Activated T-helper 17 cell treated with anti-CD3 and anti-CD28 coated beads, Interleukin-2, amount 50 U/mL, for 72 hours (primary cell): ENCODE results near the gene SAMD13. TPM values are rescaled to one million over a fixed set of nuclear protein-coding genes. Genes with fewer than 3 reads are reported as not detected.

Experiments
- ATAC-seq: fragments of 150-1000 bp; cut with Tn5 transposase; replicated peaks from 2 replicates; pipeline ENCODE4 v1.10.0; 2021; ENCODE audit warnings: mild to moderate bottlenecking, moderate library complexity
- H3K27ac Mint-ChIP-seq: one replicate; pipeline ENCODE4 v1.8.0; 2022; ENCODE audit warnings: mixed read lengths
- H3K27me3 Mint-ChIP-seq: one replicate; pipeline ENCODE4 v1.8.0; 2022; ENCODE audit warnings: mixed read lengths
- H3K36me3 Mint-ChIP-seq: one replicate; pipeline ENCODE4 v1.8.0; 2022; ENCODE audit warnings: low read depth, mild to moderate bottlenecking, mixed read lengths
- H3K4me1 Mint-ChIP-seq: one replicate; pipeline ENCODE4 v1.8.0; 2022; ENCODE audit warnings: mixed read lengths
- H3K4me3 Mint-ChIP-seq: one replicate; pipeline ENCODE4 v1.8.0; 2022; ENCODE audit warnings: mild to moderate bottlenecking, mixed read lengths
- H3K9me3 Mint-ChIP-seq: one replicate; pipeline ENCODE4 v1.8.0; 2022; ENCODE audit warnings: mixed read lengths
- total RNA-seq, 2 donors: library from RNA; stranded (reverse); gene quantifications; one replicate each; pipeline ENCODE4 v1.2.3, GENCODE V29; 2022

The SAMD13 gene
- total RNA-seq, 2 donors from 2014 or later = not detected

GRCh38 chr1:84298328-84298683 is 3.2 kb upstream of the SAMD13 start:
- Mint-ChIP-seq H3K27ac (no peak overlapping the region), H3K36me3 (no peaks in the 10 kb centered on the region), H3K4me1 (peaks cover 17% of the 10 kb centered on the region), H3K27me3 (peaks cover 25% of the 10 kb centered on the region), H3K9me3 (no peaks in the 10 kb centered on the region), H3K4me3 (peak overlapping the region; percentile 78)
- ATAC-seq = peak; percentile 73

GRCh38 chr1:84298684-84299535 is 2.6 kb upstream of the SAMD13 start:
- H3K4me3 Mint-ChIP-seq = peak overlapping the region; percentile 78
- no peaks in the 10 kb centered on the region for H3K9me3 Mint-ChIP-seq
- peak overlapping the region; percentile 47 for H3K27ac Mint-ChIP-seq
- ATAC-seq = peak; percentile 53
- peaks cover 20% of the 10 kb centered on the region for H3K4me1 Mint-ChIP-seq
- no peaks in the 10 kb centered on the region for H3K36me3 Mint-ChIP-seq
- H3K27me3 Mint-ChIP-seq = peaks cover 22% of the 10 kb centered on the region

GRCh38 chr1:84299536-84300170 is 1.9 kb upstream of the SAMD13 start:
- H3K9me3 Mint-ChIP-seq = no peaks in the 10 kb centered on the region
- peak overlapping the region; percentile 78 for H3K4me3 Mint-ChIP-seq
- peak overlapping the region; percentile 47 for H3K27ac Mint-ChIP-seq
- peaks cover 20% of the 10 kb centered on the region for H3K4me1 Mint-ChIP-seq
- peaks cover 19% of the 10 kb centered on the region for H3K27me3 Mint-ChIP-seq
- H3K36me3 Mint-ChIP-seq = no peaks in the 10 kb centered on the region
- ATAC-seq = no peak

- H3K27ac Mint-ChIP-seq = no peak overlapping the region
- H3K4me3 Mint-ChIP-seq = no peak overlapping the region
- H3K9me3 Mint-ChIP-seq = no peaks in the 10 kb centered on the region
- H3K36me3 Mint-ChIP-seq = no peaks in the 10 kb centered on the region
- H3K27me3 Mint-ChIP-seq = peaks cover 19% of the 10 kb centered on the region
- H3K4me1 Mint-ChIP-seq = peaks cover 20% of the 10 kb centered on the region
- ATAC-seq = no peak
Measured at GRCh38 chr1:84300501-84300900, 1.0 kb upstream of the SAMD13 start.

GRCh38 chr1:84301785-84302385 is 377 bp downstream of the SAMD13 start:
- ATAC-seq = no peak
- H3K4me1 Mint-ChIP-seq = peaks cover 20% of the 10 kb centered on the region
- no peaks in the 10 kb centered on the region for H3K9me3 Mint-ChIP-seq
- H3K27me3 Mint-ChIP-seq = peaks cover 12% of the 10 kb centered on the region
- H3K4me3 Mint-ChIP-seq = peak overlapping the region; percentile 42
- H3K27ac Mint-ChIP-seq = no peak overlapping the region
- no peaks in the 10 kb centered on the region for H3K36me3 Mint-ChIP-seq

GRCh38 chr1:84303314-84303830 is 1.9 kb downstream of the SAMD13 start:
- ATAC-seq = no peak
- peak overlapping the region; percentile 14 for H3K27ac Mint-ChIP-seq
- H3K4me1 Mint-ChIP-seq = peaks cover 20% of the 10 kb centered on the region

GRCh38 chr1:84307398-84307797 is 5.9 kb downstream of the SAMD13 start:
- peaks cover 5% of the 10 kb centered on the region for H3K9me3 Mint-ChIP-seq
- H3K4me1 Mint-ChIP-seq = peaks cover 10% of the 10 kb centered on the region
- no peak for ATAC-seq
- no peak overlapping the region for H3K4me3 Mint-ChIP-seq
- H3K27me3 Mint-ChIP-seq = peaks cover 11% of the 10 kb centered on the region
- H3K36me3 Mint-ChIP-seq = no peaks in the 10 kb centered on the region
- H3K27ac Mint-ChIP-seq = no peak overlapping the region

More at GRCh38 chr1:84303314-84303830, 1.9 kb downstream of the SAMD13 start:
- peaks cover 9% of the 10 kb centered on the region for H3K27me3 Mint-ChIP-seq
- H3K36me3 Mint-ChIP-seq = no peaks in the 10 kb centered on the region
- peaks cover 5% of the 10 kb centered on the region for H3K9me3 Mint-ChIP-seq
- peak overlapping the region; percentile 42 for H3K4me3 Mint-ChIP-seq

GRCh38 chr1:84311296-84311695 is 9.8 kb downstream of the SAMD13 start:
- Mint-ChIP-seq H3K36me3 (no peaks in the 10 kb centered on the region), H3K9me3 (peaks cover 5% of the 10 kb centered on the region), H3K4me3 (no peak overlapping the region), H3K27ac (no peak overlapping the region), H3K4me1 (no peaks in the 10 kb centered on the region), H3K27me3 (peaks cover 6% of the 10 kb centered on the region)
- ATAC-seq = no peak

GRCh38 chr1:84319662-84320061 is 18.2 kb downstream of the SAMD13 start:
- no peak for ATAC-seq
- Mint-ChIP-seq H3K4me3 (no peak overlapping the region), H3K4me1 (no peaks in the 10 kb centered on the region), H3K27ac (no peak overlapping the region), H3K36me3 (no peaks in the 10 kb centered on the region), H3K27me3 (peaks cover 11% of the 10 kb centered on the region), H3K9me3 (no peaks in the 10 kb centered on the region)

GRCh38 chr1:84327830-84328229 is 26.3 kb downstream of the SAMD13 start:
- Mint-ChIP-seq H3K27me3 (no peaks in the 10 kb centered on the region), H3K36me3 (no peaks in the 10 kb centered on the region), H3K4me1 (no peaks in the 10 kb centered on the region), H3K9me3 (no peaks in the 10 kb centered on the region), H3K27ac (no peak overlapping the region), H3K4me3 (no peak overlapping the region)
- ATAC-seq = no peak

- H3K36me3 Mint-ChIP-seq = no peaks in the 10 kb centered on the region
- no peaks in the 10 kb centered on the region for H3K27me3 Mint-ChIP-seq
- H3K27ac Mint-ChIP-seq = no peak overlapping the region
- H3K4me3 Mint-ChIP-seq = no peak overlapping the region
- no peaks in the 10 kb centered on the region for H3K9me3 Mint-ChIP-seq
- no peaks in the 10 kb centered on the region for H3K4me1 Mint-ChIP-seq
- no peak for ATAC-seq
Measured at GRCh38 chr1:84330125-84330984, 28.8 kb downstream of the SAMD13 start.

- no peaks in the 10 kb centered on the region for H3K4me1 Mint-ChIP-seq
Measured at GRCh38 chr1:84339503-84339902, 38.0 kb downstream of the SAMD13 start.

GRCh38 chr1:84344286-84344685 is 42.8 kb downstream of the SAMD13 start:
- H3K9me3 Mint-ChIP-seq = no peaks in the 10 kb centered on the region
- ATAC-seq = no peak
- no peaks in the 10 kb centered on the region for H3K36me3 Mint-ChIP-seq
- H3K4me3 Mint-ChIP-seq = no peak overlapping the region
- H3K27ac Mint-ChIP-seq = no peak overlapping the region
- no peaks in the 10 kb centered on the region for H3K4me1 Mint-ChIP-seq
- no peaks in the 10 kb centered on the region for H3K27me3 Mint-ChIP-seq

More at GRCh38 chr1:84339503-84339902, 38.0 kb downstream of the SAMD13 start:
- H3K4me3 Mint-ChIP-seq = no peak overlapping the region
- H3K27me3 Mint-ChIP-seq = peaks cover 4% of the 10 kb centered on the region
- ATAC-seq = no peak
- H3K36me3 Mint-ChIP-seq = no peaks in the 10 kb centered on the region
- H3K9me3 Mint-ChIP-seq = peaks cover 5% of the 10 kb centered on the region
- no peak overlapping the region for H3K27ac Mint-ChIP-seq

GRCh38 chr1:84345220-84345619 is 43.7 kb downstream of the SAMD13 start:
- H3K36me3 Mint-ChIP-seq = no peaks in the 10 kb centered on the region
- H3K27ac Mint-ChIP-seq = no peak overlapping the region
- ATAC-seq = no peak
- H3K4me1 Mint-ChIP-seq = no peaks in the 10 kb centered on the region
- H3K27me3 Mint-ChIP-seq = no peaks in the 10 kb centered on the region
- no peak overlapping the region for H3K4me3 Mint-ChIP-seq
- no peaks in the 10 kb centered on the region for H3K9me3 Mint-ChIP-seq
